Ovary (tissue), 3 donors: Measurements from ENCODE around the gene HMG20A.

Source experiments
- EP300 ChIP-seq: sonication (generic); formaldehyde crosslinking; IDR thresholded peaks from one replicate; pipeline ENCODE4 v1.6.1; 2017; ENCODE audit warnings: antibody characterized with exemption
- POLR2A ChIP-seq: fragments of 450-650 bp; IDR thresholded peaks from one replicate; pipeline ENCODE4 v1.6.1; 2017; ENCODE audit warnings: antibody characterized with exemption, mild to moderate bottlenecking, moderate library complexity
- TF ChIP-seq, protein P1 (sequence below), 3 donors: fragments of 450-650 bp in 2 of 3; fragments of 200-600 bp in 1 of 3; IDR thresholded peaks; one replicate each; pipeline versions ENCODE4 v1.5.1 to v1.8.0; 2016 to 2022; ENCODE audit warnings: antibody characterized with exemption in 3 of 3, mild to moderate bottlenecking in 1 of 3
- donor health status: DM: no; HTN: no; CAD: no.

DNA sequence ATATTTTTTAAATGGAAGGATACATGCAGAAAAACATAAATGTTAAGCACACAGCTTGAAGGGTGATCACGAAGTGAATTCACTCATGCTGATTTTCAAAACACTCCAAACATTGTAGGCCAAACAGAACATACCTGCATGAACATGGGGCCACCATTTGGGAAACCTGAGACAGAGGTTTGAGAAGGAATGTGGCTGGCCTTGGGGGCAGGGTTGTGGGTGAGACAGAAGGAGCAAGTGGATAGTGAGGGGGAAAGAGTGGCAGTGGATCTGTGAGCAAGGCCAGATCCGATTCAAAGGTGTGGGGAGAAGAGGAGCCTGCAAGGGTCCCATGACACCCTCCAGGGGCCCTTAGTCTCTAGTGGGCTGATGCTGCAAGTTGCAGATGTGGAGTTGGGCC is 94.9 kb downstream of the HMG20A start:
- TF ChIP-seq POLR2A, result no peak
- TF ChIP-seq, protein P1, sequence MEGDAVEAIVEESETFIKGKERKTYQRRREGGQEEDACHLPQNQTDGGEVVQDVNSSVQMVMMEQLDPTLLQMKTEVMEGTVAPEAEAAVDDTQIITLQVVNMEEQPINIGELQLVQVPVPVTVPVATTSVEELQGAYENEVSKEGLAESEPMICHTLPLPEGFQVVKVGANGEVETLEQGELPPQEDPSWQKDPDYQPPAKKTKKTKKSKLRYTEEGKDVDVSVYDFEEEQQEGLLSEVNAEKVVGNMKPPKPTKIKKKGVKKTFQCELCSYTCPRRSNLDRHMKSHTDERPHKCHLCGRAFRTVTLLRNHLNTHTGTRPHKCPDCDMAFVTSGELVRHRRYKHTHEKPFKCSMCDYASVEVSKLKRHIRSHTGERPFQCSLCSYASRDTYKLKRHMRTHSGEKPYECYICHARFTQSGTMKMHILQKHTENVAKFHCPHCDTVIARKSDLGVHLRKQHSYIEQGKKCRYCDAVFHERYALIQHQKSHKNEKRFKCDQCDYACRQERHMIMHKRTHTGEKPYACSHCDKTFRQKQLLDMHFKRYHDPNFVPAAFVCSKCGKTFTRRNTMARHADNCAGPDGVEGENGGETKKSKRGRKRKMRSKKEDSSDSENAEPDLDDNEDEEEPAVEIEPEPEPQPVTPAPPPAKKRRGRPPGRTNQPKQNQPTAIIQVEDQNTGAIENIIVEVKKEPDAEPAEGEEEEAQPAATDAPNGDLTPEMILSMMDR (IDR thresholded peaks at IDR 0.05), result no peak
- no peak for TF ChIP-seq EP300
